HG02852 (cell line): Measurements from ENCODE around the gene PLA2G2E.

ENCODE experiments used
- ATAC-seq: cut with Tn5 transposase; IDR thresholded peaks from one replicate; pipeline ENCODE4 v1.9.1; 2021; ENCODE audit warnings: mild to moderate bottlenecking, moderate library complexity; ENCODE audit not compliant: unreplicated experiment

The PLA2G2E gene, protein sequence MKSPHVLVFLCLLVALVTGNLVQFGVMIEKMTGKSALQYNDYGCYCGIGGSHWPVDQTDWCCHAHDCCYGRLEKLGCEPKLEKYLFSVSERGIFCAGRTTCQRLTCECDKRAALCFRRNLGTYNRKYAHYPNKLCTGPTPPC

GRCh38 chr1:19923137-19923952, at the start of gene PLA2G2E:
PLA2G2E (minus strand) TSS chr1:19923617; CDS start chr1:19923559, 58 bp downstream.
- ATAC-seq = no peak

GRCh38 chr1:19971664-19972063, 48.2 kb upstream of the PLA2G2E start:
- ATAC-seq = no peak

DNA sequence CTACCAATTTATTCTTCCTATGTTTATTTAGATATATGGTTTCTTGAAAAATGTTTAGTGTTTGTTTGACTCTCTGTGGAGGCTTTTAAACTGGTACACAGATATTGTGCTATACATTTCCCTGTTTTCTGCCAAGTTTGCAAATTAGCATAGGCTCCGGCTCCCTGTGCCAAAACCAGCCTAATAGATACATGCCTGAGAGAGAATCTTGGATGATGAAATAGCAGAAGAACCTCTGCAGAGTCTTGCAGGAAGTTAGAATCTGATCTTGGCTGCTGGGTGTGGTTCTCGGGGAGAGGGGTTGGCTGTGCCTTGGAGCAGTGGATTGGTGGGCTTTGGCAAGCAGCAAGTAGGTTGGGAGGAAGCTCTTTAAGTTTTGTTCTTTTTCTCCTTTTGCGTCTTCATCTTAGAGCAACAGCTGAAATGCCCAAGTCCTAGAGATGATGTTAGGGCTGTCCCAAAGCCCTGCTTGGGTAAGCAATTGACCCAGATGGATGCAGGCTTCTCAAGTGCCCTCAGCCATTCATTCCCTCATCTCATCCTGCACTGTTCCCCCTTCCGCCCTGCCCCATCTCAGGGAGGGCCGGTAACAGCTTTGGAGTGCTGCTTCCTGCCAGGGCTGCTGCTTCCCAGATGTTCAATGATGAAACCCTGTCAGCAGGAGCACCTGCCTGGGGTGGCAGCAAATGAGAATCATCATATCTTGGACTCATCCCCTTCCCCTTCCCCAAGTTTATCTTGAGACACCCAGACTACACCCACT, 46.7 kb upstream of the PLA2G2E start:
- no peak for ATAC-seq

- ATAC-seq = no peak
Measured at GRCh38 chr1:19967808-19968207, 44.4 kb upstream of the PLA2G2E start.

DNA sequence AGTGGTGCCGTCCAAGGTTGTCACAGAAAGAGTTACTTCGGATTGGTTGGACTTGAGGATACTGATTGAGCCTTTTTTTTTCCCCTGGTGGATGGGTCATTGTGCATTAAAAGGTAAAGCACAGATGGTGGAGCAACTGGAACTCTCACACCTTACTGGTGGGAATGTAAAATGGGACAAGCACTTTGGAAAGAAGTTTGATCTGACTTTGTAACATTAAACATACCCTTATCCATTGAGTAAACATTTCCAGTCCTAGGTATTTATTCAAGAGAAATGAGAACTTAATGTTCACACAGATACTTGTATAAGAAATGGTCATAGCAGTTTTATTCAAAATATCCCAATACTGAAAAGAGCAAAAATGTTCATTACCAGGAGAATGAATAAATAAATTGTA, 41.1 kb upstream of the PLA2G2E start:
- ATAC-seq = no peak

- no peak for ATAC-seq
Measured at GRCh38 chr1:19963636-19964035, 40.2 kb upstream of the PLA2G2E start.

- ATAC-seq = no peak
Measured at GRCh38 chr1:19960591-19960990, 37.2 kb upstream of the PLA2G2E start.

DNA sequence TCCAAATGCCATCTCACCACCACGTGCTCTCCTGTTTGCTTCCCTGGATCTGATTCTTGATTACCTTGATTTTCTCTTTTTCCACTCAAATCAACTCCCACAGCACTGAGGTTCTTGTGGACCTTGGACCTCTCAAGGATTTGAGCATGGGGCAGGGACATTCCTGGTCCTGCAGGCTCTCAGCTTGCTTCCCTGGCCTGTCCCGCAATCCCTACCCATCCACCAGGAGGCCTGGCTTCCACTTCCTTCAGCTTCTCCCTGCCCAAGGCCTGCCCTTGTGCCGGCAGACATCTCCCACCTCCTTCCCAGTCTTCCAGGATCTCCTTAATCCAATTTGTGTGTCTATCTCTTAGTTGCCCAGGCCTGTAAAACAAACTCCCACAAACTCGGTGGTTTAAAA, 34.4 kb upstream of the PLA2G2E start:
- no peak for ATAC-seq

DNA sequence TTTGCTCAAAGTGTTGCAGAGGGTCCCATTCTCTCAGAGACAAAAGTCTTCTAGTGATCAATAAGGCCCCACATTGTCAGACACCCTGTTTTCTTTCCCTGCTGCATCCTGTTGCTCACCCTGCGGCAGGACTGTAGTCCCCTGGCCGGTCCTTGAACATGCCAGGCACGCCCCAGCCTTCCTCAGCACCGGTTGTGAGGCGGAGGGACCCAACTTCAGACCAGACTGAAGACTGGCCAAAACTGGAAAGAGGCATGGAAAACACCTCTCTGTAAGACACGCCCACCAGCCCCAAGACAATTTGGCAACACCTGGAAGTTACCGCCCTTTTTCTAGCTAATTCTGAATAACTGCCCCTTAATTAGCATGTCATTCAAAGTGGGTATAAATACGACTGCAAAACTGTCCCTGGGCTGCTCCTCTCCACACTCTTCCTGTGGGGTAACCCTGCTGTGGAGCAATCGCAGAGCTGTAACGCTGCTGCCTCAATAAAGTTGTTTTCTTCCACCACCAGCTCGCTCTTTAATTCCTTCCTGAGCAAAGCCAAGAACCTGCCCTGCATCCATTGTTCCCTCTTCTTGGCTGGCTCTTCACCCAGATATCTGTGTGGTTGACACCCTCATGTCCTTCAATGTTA, 32.2 kb upstream of the PLA2G2E start:
- ATAC-seq = no peak

DNA sequence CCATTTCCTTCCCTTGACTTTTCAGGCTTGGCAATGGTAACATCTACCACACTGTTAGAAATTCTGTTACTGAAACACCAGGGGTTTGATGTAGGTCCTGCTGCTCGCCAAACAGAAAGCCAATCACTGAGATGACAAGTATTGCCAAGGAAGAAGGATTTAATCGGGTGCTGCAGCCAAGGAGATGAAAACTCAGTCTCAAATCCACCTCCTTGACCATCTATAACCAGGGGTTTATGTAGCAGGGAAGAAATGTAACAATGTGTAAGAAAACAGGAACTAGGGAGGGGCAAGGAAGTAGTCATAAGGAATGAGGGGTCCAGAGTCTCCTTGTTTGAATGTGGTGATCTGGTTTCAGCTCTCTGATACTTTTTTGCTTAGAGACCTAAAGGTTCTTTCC, 30.6 kb upstream of the PLA2G2E start:
- ATAC-seq = no peak

- ATAC-seq = no peak
Measured at GRCh38 chr1:19949016-19949415, 25.6 kb upstream of the PLA2G2E start.

GRCh38 chr1:19946971-19947370, 23.6 kb upstream of the PLA2G2E start:
- ATAC-seq = no peak

- ATAC-seq = no peak
Measured at GRCh38 chr1:19946331-19946751, 22.9 kb upstream of the PLA2G2E start.

DNA sequence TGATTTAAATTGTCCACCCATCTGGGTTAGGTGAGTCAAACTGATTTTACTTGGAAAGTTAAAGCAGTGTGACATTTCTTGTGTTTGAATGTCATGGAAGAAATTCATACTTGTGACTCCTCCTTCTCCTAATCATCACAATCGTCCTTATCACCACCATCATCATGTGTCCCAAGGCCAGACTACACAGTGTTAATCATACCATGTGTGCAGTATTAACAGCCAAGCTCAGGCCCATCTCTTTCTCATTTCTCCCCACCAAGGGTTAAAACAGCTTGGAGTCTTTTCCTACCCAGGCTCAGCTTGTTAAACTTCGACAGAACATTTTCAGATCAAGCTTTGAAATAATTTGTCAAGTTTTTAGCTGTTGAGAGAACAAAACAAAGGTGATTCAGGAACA, 22.5 kb upstream of the PLA2G2E start:
- no peak for ATAC-seq

GRCh38 chr1:19942657-19943056, 19.2 kb upstream of the PLA2G2E start:
- no peak for ATAC-seq

DNA sequence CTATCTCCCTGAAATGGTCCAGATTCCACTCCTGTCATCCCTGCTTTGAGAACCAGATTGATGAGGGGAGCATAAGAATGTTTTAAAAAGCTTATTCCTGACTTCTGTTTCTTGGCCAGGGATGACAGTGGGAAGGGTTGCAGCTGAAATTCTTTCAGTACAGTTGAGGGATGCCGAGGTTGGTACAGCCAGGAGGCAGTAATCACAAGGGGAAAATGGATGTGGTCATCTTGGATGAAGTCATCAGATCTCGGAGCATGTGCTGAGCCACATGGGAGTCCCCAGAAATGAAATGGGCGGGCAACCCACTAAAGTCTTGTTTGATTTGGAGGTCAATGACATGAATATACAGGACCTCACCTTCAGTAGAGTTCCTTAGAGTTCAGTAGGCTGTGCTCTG, 18.7 kb upstream of the PLA2G2E start:
- no peak for ATAC-seq

DNA sequence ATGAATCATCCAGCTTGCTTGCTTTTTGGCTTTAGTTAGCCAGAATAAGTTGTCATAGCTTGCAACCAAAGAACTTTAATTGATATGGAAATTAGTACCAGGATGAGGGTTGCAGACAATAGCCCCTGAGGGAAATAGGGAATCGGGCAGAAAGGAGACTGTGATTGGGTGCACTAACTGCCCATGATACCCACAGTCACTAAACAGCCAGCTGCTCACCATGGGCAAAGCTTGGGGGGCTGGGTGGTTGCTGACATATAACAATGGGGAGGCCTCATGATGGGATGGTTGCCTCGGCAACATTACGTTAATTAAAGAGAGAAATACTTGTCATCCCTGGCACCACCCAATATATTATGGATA, 17.8 kb upstream of the PLA2G2E start:
- ATAC-seq = no peak

- ATAC-seq = no peak
Measured at GRCh38 chr1:19940486-19941205, 17.2 kb upstream of the PLA2G2E start.

- no peak for ATAC-seq
Measured at GRCh38 chr1:19938472-19938871, 15.1 kb upstream of the PLA2G2E start.

DNA sequence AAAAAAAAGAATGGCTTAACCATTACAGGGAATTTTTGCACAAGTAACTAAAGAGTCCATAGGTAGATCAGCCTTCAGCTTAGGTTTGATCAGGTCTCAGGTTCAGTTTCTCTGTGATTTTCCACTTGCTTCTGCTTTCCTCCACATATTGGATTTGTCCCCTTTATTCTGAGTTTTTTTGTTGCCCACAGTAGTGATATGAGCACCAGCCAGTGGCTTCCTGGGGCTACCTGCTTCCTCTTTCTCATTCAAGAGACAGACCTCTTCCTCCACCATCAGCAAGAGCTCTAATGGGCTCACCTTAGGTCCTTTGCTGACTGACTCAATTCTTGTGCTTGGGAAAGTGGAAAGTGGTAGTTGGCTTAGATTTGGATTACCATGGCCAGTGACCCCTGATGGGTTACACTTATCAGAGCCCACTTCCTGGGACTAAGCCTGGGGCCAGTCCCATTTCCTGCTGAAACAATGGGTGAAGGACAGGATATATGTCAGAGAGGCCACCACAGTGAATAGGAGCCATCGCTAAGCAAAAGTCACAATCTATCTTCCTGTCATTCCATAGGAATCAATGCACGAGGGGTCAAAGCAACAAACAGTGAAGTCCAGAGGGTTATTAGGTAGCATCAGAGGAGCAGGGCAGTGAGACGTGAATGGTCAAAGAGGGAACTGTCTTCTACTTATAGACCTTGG, 12.8 kb upstream of the PLA2G2E start:
- ATAC-seq = no peak
